NT2/D1 (cell line): ENCODE measurements around the gene BCCIP.

Experiments used
- DNase-seq: peaks from one replicate; pipeline ENCODE4 v3.0.0-alpha.2; 2011; ENCODE audit warnings: low read depth, low spot score
- H3K27me3 ChIP-seq: 2 replicates; pipeline ENCODE4 v1.6.0; 2011; ENCODE audit warnings: mild to moderate bottlenecking; ENCODE audit not compliant: insufficient read length, insufficient read depth
- H3K36me3 ChIP-seq: 2 replicates; pipeline ENCODE4 v1.6.1; 2011; ENCODE audit warnings: mild to moderate bottlenecking, low read length, mixed read lengths; ENCODE audit not compliant: insufficient read depth, insufficient read length
- H3K4me1 ChIP-seq: 2 replicates; pipeline ENCODE4 v1.5.1; 2011; ENCODE audit not compliant: insufficient read depth, insufficient read length
- H3K4me3 ChIP-seq: 2 replicates; pipeline ENCODE4 v1.5.1; 2011; ENCODE audit warnings: low read depth; ENCODE audit not compliant: insufficient read length
- H3K9ac ChIP-seq: 2 replicates; pipeline ENCODE4 v1.6.0; 2011; ENCODE audit warnings: low read depth; ENCODE audit not compliant: insufficient read length
- H3K9me3 ChIP-seq: 2 replicates; pipeline ENCODE4 v1.5.1; 2011; ENCODE audit warnings: mild to moderate bottlenecking, low read length; ENCODE audit not compliant: insufficient read depth
- SUZ12 ChIP-seq: IDR thresholded peaks from 2 replicates; pipeline ENCODE4 v1.6.1; 2011; ENCODE audit not compliant: insufficient read length, insufficient read depth; ENCODE audit errors: extremely low read depth
- YY1 ChIP-seq: IDR thresholded peaks from 2 replicates; pipeline ENCODE4 v1.6.1; 2011; ENCODE audit not compliant: insufficient read length, insufficient read depth
- ZNF274 ChIP-seq: IDR thresholded peaks from 2 replicates; pipeline ENCODE4 v1.6.1; 2011; ENCODE audit warnings: mild to moderate bottlenecking, low read depth, low read length

BCCIP gene

DNA sequence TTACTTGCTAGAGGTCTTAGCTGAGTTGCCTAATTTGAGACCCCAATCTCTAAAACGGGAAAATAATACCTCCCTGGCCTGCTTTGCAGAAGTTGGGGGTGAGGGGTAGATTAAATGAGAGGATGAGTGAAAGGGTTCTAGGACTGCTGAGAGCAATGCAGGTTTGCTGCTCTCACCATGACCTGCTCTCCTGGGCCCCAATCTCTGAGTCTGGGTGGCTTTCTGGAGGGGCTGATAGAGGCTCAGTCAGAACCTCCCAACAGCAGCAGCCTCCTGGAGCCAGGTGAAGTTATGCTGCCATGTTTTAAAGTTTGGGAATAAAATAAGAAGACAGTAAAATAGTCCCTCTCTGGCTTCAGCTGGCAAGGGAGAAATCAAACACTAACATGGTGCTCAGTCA lies 7.6 kb upstream of the BCCIP start:
- TF ChIP-seq YY1 (no peak), SUZ12 (no peak), ZNF274 (no peak)
- Histone ChIP-seq H3K9me3 (no peaks in the 10 kb centered on the region), H3K27me3 (no peaks in the 10 kb centered on the region), H3K36me3 (peaks cover 39% of the 10 kb centered on the region), H3K4me1 (no peaks in the 10 kb centered on the region), H3K4me3 (no peak overlapping the region), H3K9ac (no peak overlapping the region)
- DNase-seq, result no peak

DNA sequence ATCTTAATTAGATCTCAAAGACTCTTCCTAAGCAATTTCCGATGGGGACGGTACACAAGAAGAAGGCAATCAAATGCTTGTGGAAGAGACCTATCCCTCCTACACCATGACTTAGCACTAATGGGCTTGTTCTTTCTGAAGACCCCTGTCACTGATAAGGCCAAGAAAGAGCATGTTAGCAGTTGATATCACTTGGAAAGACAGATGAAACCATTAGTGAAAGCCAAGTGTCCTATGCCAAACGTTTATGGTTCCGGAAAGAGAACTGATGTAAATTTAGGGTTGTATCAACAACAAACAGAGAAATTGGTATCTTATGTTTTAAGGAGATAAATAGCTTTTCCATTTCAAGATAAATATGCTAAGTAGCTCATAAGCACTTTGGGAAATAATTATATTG lies 6.8 kb upstream of the BCCIP start:
- no peak for DNase-seq
- H3K27me3 ChIP-seq, result no peaks in the 10 kb centered on the region
- no peak overlapping the region for H3K4me3 ChIP-seq
- peaks cover 33% of the 10 kb centered on the region for H3K36me3 ChIP-seq
- no peak overlapping the region for H3K9ac ChIP-seq
- H3K9me3 ChIP-seq, result no peaks in the 10 kb centered on the region
- TF ChIP-seq YY1, result no peak
- no peak for TF ChIP-seq SUZ12
- TF ChIP-seq ZNF274, result no peak
- H3K4me1 ChIP-seq, result no peaks in the 10 kb centered on the region

DNA sequence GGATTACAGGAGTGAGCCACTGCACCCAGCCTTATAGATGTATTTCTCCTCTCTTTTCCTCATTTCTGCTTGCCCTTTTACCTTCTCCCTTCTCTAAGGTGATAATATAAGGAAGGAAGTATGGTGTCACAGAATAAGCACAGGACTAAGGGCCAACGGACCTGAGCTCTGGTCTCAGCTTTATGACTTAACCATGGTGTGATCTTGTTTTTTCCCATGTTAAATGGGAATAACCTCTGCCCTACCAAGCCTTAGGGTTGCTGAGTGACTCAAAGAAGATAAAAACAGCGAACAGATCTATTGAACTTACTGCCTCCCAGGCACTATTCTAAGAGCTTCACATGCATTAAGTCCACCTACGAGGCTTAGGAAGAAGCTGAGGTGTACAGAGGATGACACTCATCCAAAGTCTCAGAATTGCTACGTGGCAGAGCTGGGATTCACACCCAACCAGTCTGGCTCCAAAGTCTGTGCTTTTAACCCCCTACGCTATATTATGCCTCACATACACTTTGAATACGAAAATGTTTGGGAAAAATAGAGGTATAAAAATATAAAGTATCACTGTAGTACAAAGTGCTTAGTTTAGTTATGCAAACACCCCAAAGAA lies 5.9 kb upstream of the BCCIP start:
- no peaks in the 10 kb centered on the region for H3K4me1 ChIP-seq
- TF ChIP-seq SUZ12 (no peak), YY1 (no peak), ZNF274 (no peak)
- no peak overlapping the region for H3K9ac ChIP-seq
- H3K27me3 ChIP-seq, result no peaks in the 10 kb centered on the region
- H3K9me3 ChIP-seq, result no peaks in the 10 kb centered on the region
- DNase-seq, result no peak
- no peak overlapping the region for H3K4me3 ChIP-seq
- H3K36me3 ChIP-seq, result peaks cover 33% of the 10 kb centered on the region

DNA sequence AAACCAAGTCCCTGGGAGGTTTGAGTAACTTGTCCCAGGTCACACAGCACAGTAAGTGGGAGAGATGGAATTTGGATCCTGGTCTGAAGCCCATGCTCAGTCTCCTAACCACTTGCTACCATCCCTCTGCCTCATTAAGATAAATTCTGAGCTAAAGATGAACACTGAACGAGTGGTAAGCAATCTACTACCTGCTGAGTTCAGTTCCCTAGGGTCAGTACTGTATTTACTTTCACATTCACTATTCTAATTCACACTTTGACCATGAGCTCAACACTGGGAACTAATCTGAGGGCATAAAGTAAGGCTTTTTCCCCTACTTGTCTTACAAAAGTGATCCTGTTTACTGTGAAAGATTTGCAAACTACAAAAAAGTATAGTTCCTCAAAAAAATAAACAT lies 2.6 kb upstream of the BCCIP start:
- Histone ChIP-seq H3K4me1 (no peaks in the 10 kb centered on the region), H3K4me3 (no peak overlapping the region), H3K36me3 (peaks cover 19% of the 10 kb centered on the region), H3K27me3 (no peaks in the 10 kb centered on the region), H3K9ac (no peak overlapping the region), H3K9me3 (no peaks in the 10 kb centered on the region)
- TF ChIP-seq ZNF274 (no peak), SUZ12 (no peak), YY1 (no peak)
- no peak for DNase-seq

DNA sequence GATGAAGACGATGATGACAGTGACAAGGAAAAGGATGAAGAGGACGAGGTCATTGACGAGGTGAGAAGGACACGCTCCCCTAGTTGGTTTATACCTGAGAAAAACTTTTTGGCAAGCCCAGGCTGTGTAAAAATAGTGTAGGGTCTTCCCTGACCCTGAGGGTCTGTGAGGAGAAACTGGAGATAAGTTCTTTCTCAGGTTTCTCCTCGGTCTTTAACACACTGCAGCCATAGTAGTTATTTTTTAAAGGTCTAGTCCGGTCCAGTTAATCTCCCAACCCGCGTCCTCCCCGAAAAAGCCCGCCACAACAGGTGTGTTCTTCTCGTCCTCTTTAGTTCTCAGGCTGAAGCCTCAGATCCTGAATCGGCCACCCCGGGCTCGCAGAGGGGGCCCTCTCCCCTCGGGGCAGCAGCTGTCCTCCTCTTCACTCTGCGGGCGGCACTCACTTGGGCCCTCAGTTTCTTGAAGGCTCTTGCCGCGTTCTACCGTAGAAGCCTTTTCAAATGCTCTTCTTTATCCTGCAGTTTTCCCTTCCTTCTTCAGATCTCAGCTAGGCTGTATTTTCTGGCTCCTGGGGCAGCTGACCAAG lies 411 bp downstream of the BCCIP start:
- Histone ChIP-seq H3K4me3 (peak overlapping the region; percentile 92), H3K27me3 (no peaks in the 10 kb centered on the region), H3K4me1 (no peaks in the 10 kb centered on the region), H3K9me3 (no peaks in the 10 kb centered on the region), H3K36me3 (peaks cover 49% of the 10 kb centered on the region), H3K9ac (peak overlapping the region; percentile 91)
- DNase-seq, result no peak
- no peak for TF ChIP-seq SUZ12
- no peak for TF ChIP-seq ZNF274
- TF ChIP-seq YY1, result no peak

DNA sequence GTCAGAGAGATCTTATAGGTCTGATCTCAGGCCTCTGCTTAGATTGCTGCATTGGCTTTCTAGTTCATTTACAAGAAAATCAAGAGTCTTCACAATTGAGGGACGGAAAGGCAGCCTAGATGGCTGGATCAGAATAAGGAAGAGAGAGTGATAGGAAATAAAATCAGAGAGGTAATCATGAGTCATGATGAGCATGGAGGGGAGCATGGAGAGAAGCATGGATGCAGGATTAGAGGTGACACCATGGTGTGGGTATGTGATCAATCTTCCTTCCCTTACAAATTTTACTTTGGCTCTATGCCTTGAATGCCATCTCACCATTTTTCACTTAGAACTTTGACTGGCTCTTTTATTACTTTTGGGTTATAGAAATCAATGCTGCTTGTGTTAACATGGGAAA lies 1.4 kb downstream of the BCCIP start:
- no peaks in the 10 kb centered on the region for H3K27me3 ChIP-seq
- H3K9ac ChIP-seq, result peak overlapping the region; percentile 45
- no peaks in the 10 kb centered on the region for H3K4me1 ChIP-seq
- TF ChIP-seq YY1, result no peak
- no peak for TF ChIP-seq SUZ12
- no peak for TF ChIP-seq ZNF274
- DNase-seq, result no peak
- H3K4me3 ChIP-seq, result peak overlapping the region; percentile 92
- no peaks in the 10 kb centered on the region for H3K9me3 ChIP-seq
- peaks cover 59% of the 10 kb centered on the region for H3K36me3 ChIP-seq

DNA sequence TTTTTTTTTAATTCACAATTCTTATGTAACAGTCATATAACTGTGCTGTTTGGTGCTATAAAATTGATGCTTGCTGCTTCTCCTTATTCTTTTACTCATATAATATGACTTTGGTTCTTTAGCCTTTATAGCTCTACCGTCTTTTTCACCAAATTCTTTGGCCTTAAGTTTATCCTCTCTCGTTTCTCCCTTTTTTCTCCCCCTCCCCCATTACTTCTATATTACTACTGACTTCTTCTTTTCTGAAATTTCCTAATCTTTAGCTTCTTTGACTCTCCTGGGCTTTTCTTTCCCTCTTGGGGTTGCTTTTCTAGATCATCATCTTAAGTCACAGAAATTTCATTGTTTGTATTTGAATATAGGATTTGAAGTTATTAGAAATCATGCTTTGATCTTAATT lies 3.8 kb downstream of the BCCIP start:
- H3K36me3 ChIP-seq, result peaks cover 75% of the 10 kb centered on the region
- no peak overlapping the region for H3K4me3 ChIP-seq
- no peaks in the 10 kb centered on the region for H3K4me1 ChIP-seq
- TF ChIP-seq SUZ12, result no peak
- TF ChIP-seq YY1, result no peak
- TF ChIP-seq ZNF274, result no peak
- no peaks in the 10 kb centered on the region for H3K27me3 ChIP-seq
- H3K9ac ChIP-seq, result no peak overlapping the region
- H3K9me3 ChIP-seq, result no peaks in the 10 kb centered on the region
- no peak for DNase-seq
